Heart left ventricle (tissue), 16 donors: Measurements from ENCODE around the gene ARAF. TPM values are rescaled to one million over a fixed set of nuclear protein-coding genes. Genes with fewer than 3 reads are reported as not detected.
"Not testable (repeated sequence)": the region's sequence is repeated elsewhere in the genome, so short reads cannot be mapped to it uniquely, and the experiment has no call there.

Source experiments
- ATAC-seq, 4 donors: fragments of 200-7000 bp; cut with Tn5 transposase; one replicate each; pipeline ENCODE4 v1.9.1; 2020 to 2022; ENCODE audit warnings: moderate library complexity in 4 of 4, mild to moderate bottlenecking in 3 of 4, moderate number of reproducible peaks in 1 of 4
- DNase-seq, 5 donors: peaks; one replicate each; pipeline ENCODE4 v3.0.0-alpha.2; 2020
- H3K27ac ChIP-seq, 12 donors: fragments of 200-600 bp; sonication (generic) in 4 of 12; one replicate each; pipeline versions ENCODE4 v1.5.0 to v1.8.0; 2016 to 2022; ENCODE audit warnings: mild to moderate bottlenecking in 2 of 12
- H3K27me3 ChIP-seq, 9 donors: fragments of 200-600 bp; sonication (generic) in 2 of 9; one replicate each; pipeline versions ENCODE4 v1.5.1 to v1.8.0; 2016 to 2022; ENCODE audit warnings: mild to moderate bottlenecking in 3 of 9
- H3K36me3 ChIP-seq, 9 donors: fragments of 200-600 bp; sonication (generic) in 2 of 9; one replicate each; pipeline versions ENCODE4 v1.5.0 to v1.8.0; 2018 to 2022; ENCODE audit warnings: mild to moderate bottlenecking in 2 of 9
- H3K4me1 ChIP-seq, 12 donors: fragments of 200-600 bp; sonication (generic) in 4 of 12; one replicate each; pipeline versions ENCODE4 v1.5.0 to v1.8.0; 2016 to 2022; ENCODE audit warnings: mild to moderate bottlenecking in 3 of 12
- H3K4me3 ChIP-seq, 12 donors: fragments of 200-600 bp; sonication (generic) in 4 of 12; one replicate each; pipeline versions ENCODE4 v1.5.0 to v1.8.0; 2017 to 2022; ENCODE audit warnings: mild to moderate bottlenecking in 9 of 12, moderate library complexity in 4 of 12
- H3K9me3 ChIP-seq, 12 donors: fragments of 200-600 bp; sonication (generic) in 4 of 12; one replicate each; pipeline versions ENCODE4 v1.5.0 to v1.8.0; 2016 to 2022; ENCODE audit warnings: mild to moderate bottlenecking in 1 of 12
- POLR2A ChIP-seq, 2 donors: fragments of 450-650 bp; IDR thresholded peaks; one replicate each; pipeline ENCODE4 v1.6.1; 2017; ENCODE audit warnings: antibody characterized with exemption in 2 of 2, mild to moderate bottlenecking in 2 of 2, moderate library complexity in 2 of 2
- WGBS, 4 donors: extraction: QIAGEN DNeasy Blood & Tissue Kit in 2 of 4; methylation state at CpG; one replicate each; pipeline versions ENCODE4 v1.1.5 to v1.1.7; 2013 to 2018; 5-methylcytosine and 5-hydroxymethylcytosine counted together
- intact Hi-C, 10 donors: fragments of 100-400 bp; cut with DNase I; formaldehyde crosslinking; loops; one replicate each; pipeline versions ENCODE4 v1.11.1 to v1.14.2; 2022
- polyA plus RNA-seq, 2 donors: library from polyadenylated mRNA; stranded (reverse); fragments of 200-250 nt; gene quantifications; one replicate each; pipeline ENCODE4 v1.2.3, GENCODE V29; 2013
- total RNA-seq, 9 donors: library from RNA; depleted of rRNA in 2 of 9; stranded (reverse); fragments of >200 nt in 2 of 9; fragmentation: NEBNext Ultra II Directional in 3 of 9; extraction: Animal tissue kit (Norgen Biotek cat#: 25700) in 3 of 9; gene quantifications; one replicate each; pipeline versions ENCODE4 v1.1.0 to v1.2.4, GENCODE V29; 2016 to 2023
- TF ChIP-seq, protein P1 (sequence below), 12 donors: fragments of 200-600 bp; sonication (generic) in 4 of 12; IDR thresholded peaks; one replicate each; pipeline versions ENCODE4 v1.5.0 to v1.8.0; 2018 to 2022; ENCODE audit warnings: antibody characterized with exemption in 12 of 12, mild to moderate bottlenecking in 5 of 12
- donor health status: ischemic (EF 13 %, LVEDD 7.1; RV severe dilation, severe dysfunction).
- donor health status: healthy with polysubstance abuse.
- donor health status: DM: no; HTN: yes; CAD: no.
- donor health status: DM: no; HTN: no; CAD: no.
- donor health status: ischemic (EF 25% LVEDD 6.9; RV normal size, moderate dysfunction).
- donor health status: ischemic (EF 25% LVEDD 5.7; RV mildly dilated, moderate dysfunction).
- donor health status: healthy.
- donor health status: DM: yes; HTN: yes; CAD: no.
- donor health status: ischemic (EF 35%, LVEDD 5.7; RV mildly dilated, moderate dysfunction).
- donor health status: nonischemic (EF 11% LVEDD 7.7; RV severe dilation, severe dysfunction).
- donor health status: DM: yes; HTN: yes; CAD: no.
- donor health status: PGD.
- donor health status: ischemic (EF 29% LVEDD 5.4; RV normal size, mild dysfunction).
- donor health status: nonischemic (EF 23%, LVEDD 6.1; RV moderate dilation, normal function).

The ARAF gene
- total and polyA plus RNA-seq, 11 donors, result 36.3 to 97.6 (median 80.8) TPM

- ATAC-seq, result no peak
- WGBS, 4 donors, result 54 to 87% (median 68%) methylated on average over 4 of the region's 4 CpGs
- intact Hi-C loops, result no loop called here
Observed at GRCh38 chrX:47593522-47593921, 32.5 kb downstream of the ARAF start.

GRCh38 chrX:47595716-47596251 is 34.8 kb downstream of the ARAF start:
- H3K27me3 ChIP-seq, result no peaks in the 10 kb centered on the region
- DNase-seq, result no peak
- intact Hi-C loops, result no loop called here
- peaks cover 0 to 8% (median 0%) of the 10 kb centered on the region in 12 donors for H3K4me1 ChIP-seq
- WGBS, 4 donors, result 34 to 50% (median 38%) methylated on average over 1 of the region's 1 CpG
- TF ChIP-seq, protein P1, sequence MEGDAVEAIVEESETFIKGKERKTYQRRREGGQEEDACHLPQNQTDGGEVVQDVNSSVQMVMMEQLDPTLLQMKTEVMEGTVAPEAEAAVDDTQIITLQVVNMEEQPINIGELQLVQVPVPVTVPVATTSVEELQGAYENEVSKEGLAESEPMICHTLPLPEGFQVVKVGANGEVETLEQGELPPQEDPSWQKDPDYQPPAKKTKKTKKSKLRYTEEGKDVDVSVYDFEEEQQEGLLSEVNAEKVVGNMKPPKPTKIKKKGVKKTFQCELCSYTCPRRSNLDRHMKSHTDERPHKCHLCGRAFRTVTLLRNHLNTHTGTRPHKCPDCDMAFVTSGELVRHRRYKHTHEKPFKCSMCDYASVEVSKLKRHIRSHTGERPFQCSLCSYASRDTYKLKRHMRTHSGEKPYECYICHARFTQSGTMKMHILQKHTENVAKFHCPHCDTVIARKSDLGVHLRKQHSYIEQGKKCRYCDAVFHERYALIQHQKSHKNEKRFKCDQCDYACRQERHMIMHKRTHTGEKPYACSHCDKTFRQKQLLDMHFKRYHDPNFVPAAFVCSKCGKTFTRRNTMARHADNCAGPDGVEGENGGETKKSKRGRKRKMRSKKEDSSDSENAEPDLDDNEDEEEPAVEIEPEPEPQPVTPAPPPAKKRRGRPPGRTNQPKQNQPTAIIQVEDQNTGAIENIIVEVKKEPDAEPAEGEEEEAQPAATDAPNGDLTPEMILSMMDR (IDR thresholded peaks at IDR 0.05), result no peak
- TF ChIP-seq POLR2A (IDR thresholded peaks at IDR 0.05), result no peak
- H3K4me3 ChIP-seq, result no peak overlapping the region
- H3K36me3 ChIP-seq, result no peaks in the 10 kb centered on the region
- peak overlapping the region in 4 of 12 donors; percentile 18 to 38 (median 30) for H3K27ac ChIP-seq
- ATAC-seq, result peak in 3 of 4 donors; percentile 61 to 69 (median 69)
- H3K9me3 ChIP-seq, result peaks cover 0 to 42% (median 9%) of the 10 kb centered on the region in 12 donors

More at GRCh38 chrX:47593522-47593921, 32.5 kb downstream of the ARAF start:
- DNase-seq, result no peak
- TF ChIP-seq, protein P1 (IDR thresholded peaks at IDR 0.05), result no peak
- TF ChIP-seq POLR2A (IDR thresholded peaks at IDR 0.05), result no peak
- Histone ChIP-seq H3K36me3 (no peaks in the 10 kb centered on the region), H3K4me1 (peaks cover 0 to 8% (median 0%) of the 10 kb centered on the region in 12 donors), H3K4me3 (no peak overlapping the region), H3K27me3 (peaks cover 0 to under 1% (median 0%) of the 10 kb centered on the region in 9 donors), H3K9me3 (peaks cover 0 to 27% (median 5%) of the 10 kb centered on the region in 12 donors), H3K27ac (no peak overlapping the region)

- Histone ChIP-seq H3K27ac (peak overlapping the region in 4 of 12 donors; percentile 18 to 38 (median 30)), H3K4me3 (no peak overlapping the region), H3K4me1 (peaks cover 0 to 8% (median 0%) of the 10 kb centered on the region in 12 donors), H3K27me3 (no peaks in the 10 kb centered on the region), H3K36me3 (no peaks in the 10 kb centered on the region), H3K9me3 (peaks cover 0 to 42% (median 9%) of the 10 kb centered on the region in 12 donors)
- intact Hi-C loops, result no loop called here
- ATAC-seq, result no peak
- WGBS, 4 donors, result 67 to 87% (median 74%) methylated on average over 2 of the region's 2 CpGs
- TF ChIP-seq, protein P1 (IDR thresholded peaks at IDR 0.05), result no peak
- no peak for TF ChIP-seq POLR2A (IDR thresholded peaks at IDR 0.05)
- DNase-seq, result no peak
Observed at GRCh38 chrX:47596256-47596655, 35.3 kb downstream of the ARAF start.

- intact Hi-C loops, result no loop called here
- ATAC-seq (no peak), DNase-seq (no peak)
- H3K27me3 ChIP-seq, result peaks cover 0 to 3% (median 0%) of the 10 kb centered on the region in 9 donors
- no peak overlapping the region for H3K4me3 ChIP-seq
- TF ChIP-seq, protein P1 (IDR thresholded peaks at IDR 0.05), result no peak
- TF ChIP-seq POLR2A (IDR thresholded peaks at IDR 0.05), result no peak
- H3K27ac ChIP-seq, result no peak overlapping the region
- peaks cover 0 to 8% (median 0%) of the 10 kb centered on the region in 12 donors for H3K4me1 ChIP-seq
- WGBS, 4 donors, result 82 to 94% (median 83%) methylated on average over 3 of the region's 3 CpGs
- H3K36me3 ChIP-seq, result no peaks in the 10 kb centered on the region
- H3K9me3 ChIP-seq, result peaks cover 0 to 42% (median 9%) of the 10 kb centered on the region in 12 donors
Observed at GRCh38 chrX:47597222-47597621, 36.2 kb downstream of the ARAF start.

DNA sequence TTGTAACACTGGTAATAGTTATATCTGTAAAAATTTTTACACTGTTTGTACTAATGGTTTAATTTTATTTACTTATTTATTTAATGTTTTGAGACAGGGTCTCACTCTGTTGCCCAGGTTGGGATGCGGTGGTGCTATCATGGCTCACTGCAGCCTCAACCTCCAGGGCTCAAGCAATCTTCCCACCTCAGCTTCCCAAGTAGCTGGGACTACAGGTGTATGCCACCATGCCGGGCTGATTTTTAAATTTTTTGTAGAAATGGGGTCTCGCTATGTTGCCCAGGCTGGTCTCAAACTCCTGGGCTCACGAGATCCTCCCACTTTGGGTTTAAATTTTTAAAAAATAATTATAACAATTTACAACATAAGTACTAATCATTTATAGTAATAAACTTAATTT is 42.1 kb downstream of the ARAF start:
- H3K4me1 ChIP-seq, intact Hi-C loops, H3K27me3 ChIP-seq, DNase-seq, H3K4me3 ChIP-seq, H3K27ac ChIP-seq, ATAC-seq, H3K36me3 ChIP-seq: not testable (repeated sequence)
- H3K9me3 ChIP-seq, result peaks cover 0 to 20% (median 0%) of the 10 kb centered on the region in 12 donors
- WGBS, 4 donors, result 93 to 96% (median 94%) methylated on average over 4 of the region's 4 CpGs
